Thyroid gland (tissue), 4 donors: ENCODE data around the gene FAM117B.

Experiments used
- POLR2A ChIP-seq, 2 donors: fragments of 450-650 bp; IDR thresholded peaks; one replicate each; pipeline ENCODE4 v1.6.1; 2017; ENCODE audit warnings: antibody characterized with exemption in 2 of 2, mild to moderate bottlenecking in 2 of 2, moderate library complexity in 1 of 2
- TF ChIP-seq, protein P1 (sequence below), 6 experiments: fragments of 200-600 bp in 3 of 6; fragments of 450-650 bp in 3 of 6; sonication (generic) in 3 of 6; IDR thresholded peaks; one replicate each; pipeline ENCODE4 v1.5.1; 2016 to 2019; ENCODE audit warnings: antibody characterized with exemption in 6 of 6, mild to moderate bottlenecking in 2 of 6, inconsistent platforms in 1 of 6, moderate library complexity in 1 of 6

DNA sequence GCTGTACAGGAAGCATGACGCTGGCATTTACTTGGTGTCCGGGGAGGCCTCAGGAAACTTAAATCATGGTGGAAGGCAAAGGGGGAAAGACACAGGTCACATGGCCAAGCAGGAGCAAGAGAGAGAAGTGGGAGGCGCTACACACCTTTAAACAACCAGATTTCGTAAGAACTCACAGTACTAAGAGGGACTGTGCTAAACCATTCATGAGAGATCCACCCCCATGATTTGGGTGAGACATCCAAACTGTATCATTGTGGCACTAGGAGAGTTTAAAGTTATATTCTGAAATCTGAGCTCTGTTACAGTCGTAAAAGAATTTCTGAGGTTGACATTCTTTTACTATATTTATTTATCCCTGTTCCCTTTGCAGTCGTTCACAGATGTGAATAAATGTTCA lies 120.2 kb downstream of the FAM117B start:
- no peak for TF ChIP-seq POLR2A (IDR thresholded peaks at IDR 0.05)
- TF ChIP-seq, protein P1, sequence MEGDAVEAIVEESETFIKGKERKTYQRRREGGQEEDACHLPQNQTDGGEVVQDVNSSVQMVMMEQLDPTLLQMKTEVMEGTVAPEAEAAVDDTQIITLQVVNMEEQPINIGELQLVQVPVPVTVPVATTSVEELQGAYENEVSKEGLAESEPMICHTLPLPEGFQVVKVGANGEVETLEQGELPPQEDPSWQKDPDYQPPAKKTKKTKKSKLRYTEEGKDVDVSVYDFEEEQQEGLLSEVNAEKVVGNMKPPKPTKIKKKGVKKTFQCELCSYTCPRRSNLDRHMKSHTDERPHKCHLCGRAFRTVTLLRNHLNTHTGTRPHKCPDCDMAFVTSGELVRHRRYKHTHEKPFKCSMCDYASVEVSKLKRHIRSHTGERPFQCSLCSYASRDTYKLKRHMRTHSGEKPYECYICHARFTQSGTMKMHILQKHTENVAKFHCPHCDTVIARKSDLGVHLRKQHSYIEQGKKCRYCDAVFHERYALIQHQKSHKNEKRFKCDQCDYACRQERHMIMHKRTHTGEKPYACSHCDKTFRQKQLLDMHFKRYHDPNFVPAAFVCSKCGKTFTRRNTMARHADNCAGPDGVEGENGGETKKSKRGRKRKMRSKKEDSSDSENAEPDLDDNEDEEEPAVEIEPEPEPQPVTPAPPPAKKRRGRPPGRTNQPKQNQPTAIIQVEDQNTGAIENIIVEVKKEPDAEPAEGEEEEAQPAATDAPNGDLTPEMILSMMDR (IDR thresholded peaks at IDR 0.05): no peak
